Mesenteric fat pad (tissue), 1 donor: Measurements from ENCODE around the gene GADD45G. TPM values are rescaled to one million over a fixed set of nuclear protein-coding genes. Genes with fewer than 3 reads are reported as not detected.

Source experiments
- DNase-seq: peaks from one replicate; pipeline ENCODE4 v3.0.0-alpha.2; 2020; ENCODE audit warnings: low spot score
- long read RNA-seq: library from polyadenylated mRNA; unstranded; transcript quantifications from one replicate; pipeline ENCODE4 v2.0.0, GENCODE V29; 2020
- total RNA-seq: library from RNA; stranded (reverse); fragmentation: NEBNext Ultra II Directional; extraction: Animal tissue kit (Norgen Biotek cat#: 25700); gene quantifications from one replicate; pipeline ENCODE4 v1.2.1, GENCODE V29; 2021
- donor health status: DM: yes; HTN: yes; CAD: no.

GADD45G gene, protein sequence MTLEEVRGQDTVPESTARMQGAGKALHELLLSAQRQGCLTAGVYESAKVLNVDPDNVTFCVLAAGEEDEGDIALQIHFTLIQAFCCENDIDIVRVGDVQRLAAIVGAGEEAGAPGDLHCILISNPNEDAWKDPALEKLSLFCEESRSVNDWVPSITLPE
- 10.9 TPM for total RNA-seq
- long read RNA-seq, partial matches to known transcripts, result 2 of 8 reads
- long read RNA-seq, other reads (novel, unspliced or antisense), result 3 of 8 reads

DNA sequence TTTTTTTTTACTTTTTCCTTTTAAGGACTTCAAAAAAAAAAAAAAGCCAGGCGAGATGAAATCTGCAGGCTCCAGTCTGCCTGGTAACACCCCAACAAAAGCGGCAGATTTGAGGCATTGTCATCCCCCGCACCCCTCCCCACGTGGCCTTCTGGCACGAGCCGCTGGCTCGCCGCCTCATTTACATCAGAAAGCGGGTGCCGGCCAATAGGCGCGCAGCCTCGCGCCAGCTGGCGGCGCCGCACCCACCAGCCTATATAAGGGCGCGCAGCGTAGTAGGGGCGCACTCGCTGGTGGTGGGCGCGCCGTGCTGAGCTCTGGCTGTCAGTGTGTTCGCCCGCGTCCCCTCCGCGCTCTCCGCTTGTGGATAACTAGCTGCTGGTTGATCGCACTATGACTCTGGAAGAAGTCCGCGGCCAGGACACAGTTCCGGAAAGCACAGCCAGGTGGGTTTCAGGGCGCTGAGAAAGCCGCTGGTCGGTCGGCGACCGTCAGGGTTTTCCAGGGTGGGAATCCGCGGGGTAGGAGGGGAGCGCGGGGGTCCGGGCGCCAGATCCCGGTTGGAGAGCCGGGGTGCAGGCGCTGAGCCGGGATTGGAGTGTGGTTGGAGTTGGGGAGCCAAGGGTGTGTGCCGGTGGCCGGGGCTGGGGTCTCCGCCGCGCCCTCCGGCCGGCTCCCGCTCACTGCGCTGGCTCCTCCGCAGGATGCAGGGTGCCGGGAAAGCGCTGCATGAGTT lies at the start of gene GADD45G:
Gene GADD45G (plus strand): TSS at position 284 of the 736 bp plus-strand sequence. CDS start 110 bp downstream, at position 394.
- DNase-seq, result peak; percentile 96

DNA sequence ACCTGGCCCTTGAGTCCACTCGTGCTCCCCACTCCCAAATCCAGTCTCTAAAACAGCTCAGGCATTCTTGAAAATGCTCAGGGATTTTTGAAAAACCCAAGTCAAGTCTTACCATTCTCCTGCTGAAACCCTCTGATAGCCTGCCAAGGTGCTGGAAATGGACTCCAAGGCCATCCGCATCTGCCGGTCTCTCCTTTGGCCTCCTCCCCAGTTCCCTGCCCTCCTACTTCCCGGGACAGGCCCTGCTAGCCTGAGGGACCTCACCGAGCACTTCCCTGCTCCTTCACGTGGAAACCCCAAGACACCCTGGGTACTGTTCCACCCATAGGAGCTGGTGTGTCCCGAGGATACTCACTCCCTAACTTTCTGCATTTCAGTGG lies 49.8 kb upstream of the GADD45G start:
- DNase-seq, result no peak

DNA sequence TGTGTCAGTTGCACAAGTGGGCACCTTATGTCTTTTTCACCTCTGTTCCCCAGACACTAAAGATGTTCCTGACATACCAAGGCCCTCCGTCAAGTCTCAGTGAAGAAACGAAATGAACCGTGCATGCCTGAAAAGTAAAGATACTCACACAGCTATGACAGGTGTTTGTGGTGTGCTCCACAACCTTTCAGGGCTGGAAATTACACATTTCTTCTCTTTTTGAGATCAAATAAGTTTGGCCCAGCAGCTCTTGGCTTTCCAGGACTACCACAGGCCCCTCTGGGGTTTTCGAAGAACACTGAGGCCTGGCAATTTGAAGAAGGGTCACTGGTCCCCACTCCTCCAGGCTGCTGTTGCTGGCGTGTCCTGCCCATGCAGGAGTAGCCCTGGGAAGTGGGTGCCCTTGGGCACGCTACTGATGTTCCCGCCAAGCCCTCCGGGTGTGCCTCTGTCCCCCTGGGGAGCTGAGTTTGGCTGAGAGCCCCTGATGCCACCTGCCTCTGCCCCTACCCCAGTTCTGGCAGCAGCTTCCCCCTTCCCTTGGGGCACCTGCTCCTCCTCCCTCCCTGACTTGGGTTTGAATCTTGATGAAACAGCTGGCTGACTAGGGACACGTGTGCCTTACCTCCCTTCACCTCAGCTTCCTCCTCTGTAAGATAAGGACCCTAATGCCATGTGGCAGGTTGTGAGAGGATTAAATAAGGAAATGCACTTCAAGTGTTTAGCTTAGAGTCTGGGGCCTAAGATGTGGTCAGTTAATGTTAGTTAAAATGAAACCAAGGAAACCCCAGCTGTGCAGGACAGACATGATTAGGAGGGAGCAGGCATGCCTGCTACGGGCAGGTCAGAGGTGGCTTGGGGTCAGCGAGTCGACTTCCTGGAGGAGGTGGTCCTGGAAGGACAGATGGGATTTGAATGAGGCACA lies 49.1 kb upstream of the GADD45G start:
- peak; percentile 83 for DNase-seq

DNA sequence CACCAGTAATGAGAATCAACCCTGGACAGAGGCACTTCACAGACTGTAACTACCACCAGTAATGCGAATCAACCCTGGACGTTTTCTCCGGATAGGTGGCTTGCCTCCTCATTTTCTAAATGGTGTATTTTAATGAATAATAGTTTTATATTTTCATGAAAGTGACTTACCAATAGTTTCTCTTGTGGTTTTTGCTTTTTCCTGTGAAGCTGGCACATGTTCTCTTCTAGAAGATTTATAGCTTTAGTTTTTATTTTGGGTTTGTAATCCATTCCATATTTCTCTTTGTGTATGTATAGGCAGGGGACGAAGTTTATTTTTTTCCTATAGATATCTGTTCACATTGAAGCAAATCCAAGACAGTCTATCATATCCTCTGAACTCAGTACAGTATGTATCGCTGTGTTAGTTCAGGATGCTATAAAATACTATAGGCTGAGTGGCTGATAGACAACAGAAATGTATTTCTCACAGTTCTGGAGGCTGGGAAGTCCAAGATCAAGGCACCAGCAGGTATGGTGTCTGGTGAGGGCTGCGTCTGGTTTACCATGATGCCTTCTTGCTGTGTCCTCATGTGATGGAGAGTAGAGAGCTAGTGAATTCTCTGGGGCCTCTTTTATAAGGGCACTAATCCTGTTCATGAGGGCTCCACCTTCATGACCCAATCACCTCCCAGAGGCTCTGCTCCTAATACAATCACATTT lies 46.5 kb upstream of the GADD45G start:
- DNase-seq, result no peak

DNA sequence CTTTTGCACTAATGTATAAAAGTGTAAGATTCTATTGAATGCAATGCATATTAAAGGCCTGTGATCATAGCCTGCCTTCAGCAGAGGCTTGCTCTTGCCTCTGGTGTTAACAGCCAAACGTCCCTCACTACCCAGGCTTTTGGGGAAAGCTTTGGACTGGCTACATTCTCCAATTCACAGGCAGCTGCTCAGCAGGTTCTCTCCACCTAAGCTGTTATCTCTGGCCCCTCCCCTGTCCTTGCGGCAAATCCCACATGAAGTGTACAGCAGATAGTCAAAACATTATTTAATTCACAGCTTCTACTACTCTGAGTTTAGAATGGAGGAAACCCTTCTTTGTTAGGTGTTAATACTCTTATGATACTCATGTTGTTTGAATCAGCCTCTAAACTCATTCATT lies 45.9 kb upstream of the GADD45G start:
- no peak for DNase-seq

DNA sequence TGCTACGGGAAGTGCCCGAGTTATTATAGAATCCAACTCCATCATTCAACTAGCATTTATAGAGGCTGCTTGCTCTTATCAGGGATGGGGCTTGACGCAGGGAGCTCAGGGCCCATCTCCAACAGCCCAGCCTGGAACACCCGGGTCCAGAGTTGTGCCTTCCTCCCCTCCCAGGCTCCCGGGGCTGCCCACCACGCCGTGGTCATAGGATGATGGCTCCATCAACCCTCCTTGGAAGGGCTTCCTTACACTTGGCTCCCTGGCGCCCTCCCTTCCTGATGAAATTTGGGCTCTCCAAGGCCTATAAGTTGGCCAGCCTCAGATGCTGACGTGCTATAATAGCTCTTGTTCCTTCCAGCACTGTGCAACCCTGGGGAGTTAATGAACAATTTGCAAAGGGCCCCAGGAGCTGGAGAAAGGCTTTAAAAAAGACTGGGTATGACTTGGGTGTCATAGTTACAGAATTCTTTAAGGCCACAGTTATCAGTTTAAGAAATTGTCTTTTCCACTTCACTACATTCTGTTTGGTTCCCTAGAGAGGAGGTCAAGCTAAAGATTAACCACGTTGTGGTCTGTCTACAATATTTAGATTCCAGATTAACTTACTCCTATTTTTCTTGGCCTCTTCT lies 42.5 kb upstream of the GADD45G start:
- no peak for DNase-seq

DNA sequence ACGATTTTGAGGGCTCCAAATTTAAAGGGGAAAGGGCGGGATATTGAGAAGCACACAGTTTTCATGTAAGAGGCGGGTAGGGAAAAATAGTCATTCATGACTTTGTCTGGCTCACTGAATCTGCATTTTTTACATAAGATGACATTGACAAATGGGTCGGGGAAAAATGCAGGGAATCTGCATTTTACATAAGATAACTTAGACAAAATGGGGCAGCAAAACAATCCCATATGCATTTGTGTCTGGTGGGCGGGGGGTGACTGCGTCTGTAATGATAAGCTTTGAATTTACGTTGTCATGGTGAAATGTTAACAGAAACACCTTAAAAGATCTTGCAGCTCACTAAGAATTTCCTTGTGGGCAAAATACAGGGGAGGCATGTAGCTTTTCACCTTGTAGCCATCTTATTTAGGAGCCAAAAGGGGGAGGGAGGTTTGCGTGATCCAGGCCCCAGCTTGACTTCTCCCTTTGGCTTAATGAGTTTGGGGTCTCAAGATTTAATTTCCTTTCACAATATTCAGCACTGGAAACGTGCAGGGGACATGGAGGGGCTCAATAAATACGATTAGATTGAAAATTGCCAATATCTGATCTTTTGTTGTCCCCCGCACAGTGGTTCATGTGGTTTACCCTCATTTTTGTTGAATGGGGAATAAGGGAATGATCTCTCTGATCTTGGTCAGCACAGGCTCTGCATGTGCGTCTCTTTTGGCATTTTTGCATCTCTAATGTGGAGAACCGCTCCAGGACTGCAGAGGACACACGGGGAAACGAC lies 41.1 kb upstream of the GADD45G start:
- no peak for DNase-seq

DNA sequence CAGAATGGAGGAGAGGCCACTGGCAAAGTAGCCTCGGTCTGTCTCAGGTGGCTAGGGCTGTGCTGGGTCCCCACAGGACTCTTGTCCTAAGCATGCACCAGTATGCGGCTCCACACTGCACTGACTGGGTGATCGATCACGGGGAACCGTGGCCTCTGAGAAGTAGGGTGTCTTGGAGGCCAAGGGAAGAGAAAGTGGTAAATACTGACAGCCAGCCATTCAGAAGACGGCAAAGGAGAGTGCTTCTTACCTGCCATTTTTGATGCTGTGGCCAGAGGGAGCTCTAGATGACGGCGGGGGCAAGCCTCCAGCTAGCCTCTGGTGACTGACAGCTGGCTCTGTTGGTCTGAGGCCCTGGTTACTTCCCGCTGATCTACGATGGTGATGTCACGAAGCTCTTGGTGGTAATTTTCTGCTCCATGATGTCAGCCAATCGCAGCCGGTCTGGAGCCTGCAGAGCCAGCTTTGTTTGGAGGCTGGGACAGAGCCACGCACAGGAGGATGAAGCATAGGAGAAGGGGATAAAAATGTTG lies 40.4 kb upstream of the GADD45G start:
- peak; percentile 51 for DNase-seq

DNA sequence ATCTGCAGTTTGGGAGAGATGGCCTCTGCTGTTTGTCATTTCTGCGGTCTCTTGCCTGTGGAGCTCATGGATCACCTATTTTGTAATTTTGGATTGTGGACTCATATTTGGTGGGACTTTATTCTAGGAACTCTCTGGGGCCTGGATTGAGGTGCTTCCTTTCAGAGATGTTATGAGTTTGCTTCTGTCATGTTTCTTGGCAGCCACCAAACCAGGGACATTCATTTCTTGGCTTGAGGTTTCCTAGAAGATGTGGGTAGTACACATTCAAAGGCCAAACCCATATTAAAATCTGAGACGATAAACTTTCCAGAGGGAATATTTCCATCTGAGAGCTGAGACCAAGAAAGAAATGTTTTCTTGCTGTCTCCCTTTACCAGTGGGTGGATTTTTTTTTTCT lies 37.2 kb upstream of the GADD45G start:
- DNase-seq, result no peak

DNA sequence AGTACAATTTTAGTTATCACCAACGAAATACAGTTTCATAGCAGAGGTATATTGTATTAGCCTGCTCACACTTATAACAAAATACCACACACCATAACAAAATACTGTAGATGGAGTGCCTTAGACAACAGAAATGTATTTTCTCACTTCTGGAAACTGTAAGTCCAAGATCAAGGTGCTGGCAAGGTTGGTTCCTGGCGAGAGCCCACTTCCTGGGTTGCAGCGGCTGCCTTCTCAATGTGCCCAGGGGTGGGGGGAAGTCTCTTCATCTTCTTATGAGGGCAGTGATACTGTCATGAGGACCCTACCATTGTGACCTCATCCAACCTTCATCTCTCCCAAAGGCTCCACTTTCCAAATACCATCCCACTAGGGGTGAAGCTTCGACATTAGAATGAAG lies 30.5 kb upstream of the GADD45G start:
- no peak for DNase-seq

DNA sequence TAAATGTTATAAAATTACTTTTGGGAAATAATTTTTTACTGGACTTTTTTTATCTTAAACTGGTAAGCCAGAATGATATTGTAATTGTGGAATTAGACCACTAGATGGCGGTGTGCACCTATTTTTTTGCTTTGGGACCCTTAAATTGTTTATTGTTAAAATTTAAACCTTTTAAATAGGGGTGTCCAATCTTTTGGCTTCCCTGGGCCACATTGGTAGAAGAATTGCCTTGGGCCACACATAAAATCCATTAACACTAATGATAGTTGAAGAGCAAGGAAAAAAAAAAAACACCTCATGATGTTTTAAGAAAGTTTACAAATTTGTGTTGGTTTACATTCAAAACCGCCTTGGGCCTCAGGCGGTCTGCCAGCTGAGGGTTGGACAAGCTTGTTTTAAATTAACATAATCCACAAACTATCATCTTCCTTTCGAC lies 28.4 kb upstream of the GADD45G start:
- no peak for DNase-seq

DNA sequence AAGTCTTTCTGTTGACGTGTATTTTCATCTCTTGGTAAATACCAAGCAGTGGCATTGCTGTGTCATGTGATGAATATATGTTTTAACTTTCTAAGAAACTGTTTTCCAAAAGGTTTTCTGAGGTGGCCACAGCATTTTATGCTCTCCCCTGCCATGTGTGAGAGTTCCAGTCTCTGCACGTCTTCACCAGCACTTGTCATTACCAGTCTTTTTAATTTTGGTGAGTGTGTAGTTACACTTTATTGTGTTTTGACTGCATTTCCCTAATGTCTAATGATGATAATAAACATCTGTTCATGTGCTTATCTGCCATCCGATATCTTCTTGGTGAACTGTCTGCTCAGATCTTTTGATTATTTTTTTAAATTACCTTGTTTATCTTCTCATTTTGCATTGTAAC lies 27.4 kb upstream of the GADD45G start:
- DNase-seq, result no peak

DNA sequence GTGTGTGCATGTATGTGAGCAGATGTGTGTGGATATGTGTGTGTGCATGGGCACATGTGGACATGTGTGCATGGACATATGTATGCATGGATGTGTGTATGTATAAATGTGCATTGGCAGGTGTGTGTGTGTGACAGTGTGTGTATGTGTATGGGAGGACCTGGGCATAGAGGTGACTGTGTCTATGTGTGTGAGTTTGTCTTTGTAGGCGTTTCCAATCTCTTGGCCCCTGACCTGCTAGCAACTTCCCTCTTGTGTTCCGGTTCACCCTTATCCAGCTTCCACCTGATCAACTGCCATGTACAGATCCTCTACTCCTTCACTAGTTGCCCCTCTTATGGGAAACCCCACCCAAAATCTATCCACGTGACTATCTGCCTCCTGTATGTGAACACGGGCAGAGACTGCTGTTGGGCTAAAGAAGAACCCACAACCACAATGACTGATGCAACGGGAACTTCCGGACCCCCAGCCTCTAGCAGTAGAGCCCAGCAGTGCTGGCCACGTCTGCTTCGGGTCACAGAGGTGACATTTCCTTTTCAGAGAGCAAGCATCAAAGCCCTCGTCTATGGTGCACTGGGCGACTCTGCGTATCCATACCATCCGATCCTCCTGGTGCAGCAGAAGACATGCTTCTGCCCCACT lies 24.9 kb upstream of the GADD45G start:
- DNase-seq, result no peak

DNA sequence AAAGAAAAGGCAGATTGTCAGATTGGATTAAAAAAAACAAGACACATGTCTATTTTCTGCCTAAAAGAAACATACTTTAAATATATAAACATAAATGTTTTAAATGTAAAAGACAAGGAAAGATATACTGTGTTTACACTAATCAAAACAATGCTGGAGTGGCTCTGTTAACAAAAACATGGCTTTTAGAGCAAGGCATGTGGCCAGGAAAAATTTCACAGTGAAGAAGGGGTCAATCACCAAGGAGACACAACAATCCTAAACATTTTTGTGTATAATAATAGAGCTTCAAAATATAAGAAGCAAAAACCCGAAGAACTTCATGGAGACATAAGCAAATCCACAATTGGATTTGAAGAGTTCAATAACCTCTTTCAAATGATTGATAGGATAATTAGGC lies 18.5 kb upstream of the GADD45G start:
- no peak for DNase-seq

DNA sequence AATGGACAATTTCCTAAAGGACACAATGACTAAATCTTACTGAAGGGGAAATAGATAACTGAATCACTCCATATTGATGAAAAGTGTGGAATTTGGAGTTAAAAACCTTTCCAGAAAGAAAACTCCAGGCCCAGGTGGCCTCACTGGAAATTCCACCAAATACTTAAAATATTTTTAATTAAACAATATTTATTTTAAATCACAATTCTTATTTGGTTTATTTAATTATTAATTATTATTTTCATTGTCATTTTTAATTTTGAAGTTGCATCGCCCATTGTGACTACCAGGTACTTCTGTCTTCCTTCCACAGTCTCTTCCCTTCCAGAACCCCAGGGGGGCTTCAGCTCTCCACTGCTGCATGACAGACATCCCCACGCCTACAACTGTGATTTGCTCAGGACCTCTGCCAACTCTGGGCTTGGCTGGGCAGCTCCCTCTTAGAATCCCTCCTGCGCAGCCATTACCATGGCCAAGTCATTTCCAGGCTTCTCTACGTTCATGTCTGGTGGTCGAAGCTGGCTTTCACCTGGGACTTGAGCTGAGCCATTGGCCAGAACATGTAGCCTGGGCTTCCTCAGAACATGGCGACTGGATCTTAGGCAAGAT lies 16.4 kb upstream of the GADD45G start:
- peak; percentile 59 for DNase-seq

DNA sequence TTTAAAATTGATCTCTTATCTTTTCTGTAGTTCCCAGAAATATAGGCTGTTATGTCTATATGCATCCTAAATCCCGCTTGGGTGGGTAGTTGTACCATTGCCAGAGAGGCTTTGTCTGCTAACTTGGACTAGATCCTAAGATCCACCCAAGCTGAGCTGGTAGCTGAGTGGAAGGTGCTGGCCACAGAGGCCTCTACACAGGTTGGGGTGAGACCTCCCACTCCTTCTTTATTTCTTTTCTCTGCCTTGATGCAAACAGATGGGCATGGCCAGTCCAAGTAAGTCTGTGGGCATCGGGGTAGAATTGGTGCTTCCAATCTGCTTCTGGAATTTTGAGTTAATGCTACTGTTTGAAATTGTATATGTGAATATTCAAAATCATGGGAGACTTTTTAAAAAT lies 14.4 kb upstream of the GADD45G start:
- no peak for DNase-seq

DNA sequence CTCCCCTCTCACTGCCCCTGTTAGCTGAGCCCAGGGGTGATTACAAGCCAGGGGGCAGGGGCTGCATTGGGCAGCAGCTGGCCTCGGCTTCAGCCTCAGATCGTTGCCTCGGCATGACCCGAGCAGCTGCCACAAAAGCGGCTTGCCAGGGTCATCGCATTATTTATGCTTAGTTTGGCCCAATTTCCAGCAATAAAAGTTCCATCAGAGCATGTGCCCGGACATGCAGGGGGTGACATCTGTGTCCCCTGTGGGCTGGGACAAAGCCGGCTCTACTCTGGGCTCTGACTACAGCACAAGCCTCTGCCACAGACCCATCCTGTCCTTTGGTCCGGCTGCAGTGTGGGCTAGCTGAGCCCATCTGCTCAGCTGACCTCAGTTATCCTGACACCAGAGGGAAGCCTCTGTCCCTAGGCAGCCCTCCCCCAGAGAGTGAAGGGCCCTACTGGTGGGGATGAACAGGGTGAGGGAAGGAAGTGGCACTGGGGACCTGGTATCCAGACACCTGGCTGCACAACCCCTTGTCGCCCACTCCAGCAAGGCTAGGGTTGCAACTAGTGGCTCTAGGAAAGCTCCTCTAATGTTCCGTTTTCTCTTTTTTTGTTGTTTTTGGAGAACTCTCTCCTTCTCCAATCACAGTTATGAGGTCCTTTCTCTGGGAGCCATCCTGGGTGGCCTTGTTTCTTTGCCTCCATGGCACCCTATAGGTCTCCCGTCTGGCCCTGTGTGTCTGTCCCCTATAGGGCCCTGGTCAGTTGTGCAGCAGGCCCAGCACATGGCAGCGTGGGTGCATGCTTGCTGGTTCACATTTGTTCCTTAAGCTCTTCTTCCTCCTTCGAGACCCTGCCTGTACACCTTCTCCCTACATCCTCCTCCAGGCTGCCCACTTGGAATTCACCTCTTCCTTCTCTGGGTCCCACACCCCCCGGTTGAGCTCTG lies 13.3 kb upstream of the GADD45G start:
- DNase-seq, result peak; percentile 83
